H9 (cell line): Measurements from ENCODE around the gene LPAR1. TPM values are rescaled to one million over a fixed set of nuclear protein-coding genes. Genes with fewer than 3 reads are reported as not detected.

ENCODE experiments used
- DNase-seq: peaks from one replicate; pipeline ENCODE4 v3.0.0-alpha.2; 2017
- H2AFZ ChIP-seq: one replicate; pipeline ENCODE4 v1.6.1; 2013; ENCODE audit warnings: mild to moderate bottlenecking, low read length, control low read depth, moderate library complexity
- H2AK5ac ChIP-seq: 2 replicates; pipeline ENCODE4 v1.6.1; 2013; ENCODE audit warnings: low read length, control low read depth, mixed read lengths; ENCODE audit not compliant: insufficient read length
- H2BK120ac ChIP-seq: one replicate; pipeline ENCODE4 v1.6.1; 2013; ENCODE audit warnings: low read depth, mild to moderate bottlenecking, low read length, control low read depth, inconsistent platforms; ENCODE audit not compliant: poor library complexity, severe bottlenecking
- H2BK12ac ChIP-seq: 2 replicates; pipeline ENCODE4 v1.6.1; 2013; ENCODE audit warnings: low read length, control low read depth, mixed read lengths, low read depth; ENCODE audit not compliant: insufficient read length
- H2BK15ac ChIP-seq: 2 replicates; pipeline ENCODE4 v1.6.1; 2013; ENCODE audit warnings: low read depth, low read length, control low read depth
- H2BK20ac ChIP-seq: one replicate; pipeline ENCODE4 v1.6.1; 2013; ENCODE audit warnings: low read depth, mild to moderate bottlenecking, low read length, control low read depth, inconsistent platforms; ENCODE audit not compliant: poor library complexity, severe bottlenecking
- H2BK5ac ChIP-seq: 2 replicates; pipeline ENCODE4 v1.6.1; 2013; ENCODE audit warnings: low read length, control low read depth, mixed read lengths; ENCODE audit not compliant: insufficient read length
- H3K14ac ChIP-seq: 2 replicates; pipeline ENCODE4 v1.6.1; 2013; ENCODE audit warnings: low read length, control low read depth; ENCODE audit not compliant: insufficient read depth
- H3K18ac ChIP-seq: 2 replicates; pipeline ENCODE4 v1.6.1; 2013; ENCODE audit warnings: low read depth, mild to moderate bottlenecking, mixed read lengths, low read length, control low read depth; ENCODE audit not compliant: insufficient read length
- H3K23ac ChIP-seq: 2 replicates; pipeline ENCODE4 v1.6.1; 2013; ENCODE audit warnings: low read length, control low read depth, mixed read lengths, low read depth; ENCODE audit not compliant: insufficient read length
- H3K23me2 ChIP-seq: 2 replicates; pipeline ENCODE4 v1.6.1; 2013; ENCODE audit warnings: low read depth, mild to moderate bottlenecking, mixed read lengths, low read length, control low read depth; ENCODE audit not compliant: insufficient read length, poor library complexity, severe bottlenecking
- H3K27ac ChIP-seq: 2 replicates; pipeline ENCODE4 v1.5.1; 2013; ENCODE audit warnings: low read length, control low read depth, mixed read lengths, low read depth; ENCODE audit not compliant: insufficient read length
- H3K27me3 ChIP-seq: 2 replicates; pipeline ENCODE4 v1.6.1; 2013; ENCODE audit warnings: low read length, control low read depth, inconsistent platforms; ENCODE audit not compliant: insufficient read depth
- H3K4ac ChIP-seq: 2 replicates; pipeline ENCODE4 v1.6.1; 2013; ENCODE audit warnings: low read depth, mild to moderate bottlenecking, control low read depth, inconsistent platforms, low read length, moderate library complexity
- H3K4me1 ChIP-seq: 2 replicates; pipeline ENCODE4 v1.6.1; 2013; ENCODE audit warnings: low read length, control low read depth, inconsistent platforms; ENCODE audit not compliant: insufficient read depth
- H3K4me2 ChIP-seq: 2 replicates; pipeline ENCODE4 v1.6.1; 2013; ENCODE audit warnings: low read length, control low read depth, mixed read lengths; ENCODE audit not compliant: insufficient read length, insufficient read depth
- H3K56ac ChIP-seq: 2 replicates; pipeline ENCODE4 v1.6.1; 2013; ENCODE audit warnings: low read depth, mild to moderate bottlenecking, mixed read lengths, low read length, control low read depth; ENCODE audit not compliant: insufficient read length
- H3K79me1 ChIP-seq: 2 replicates; pipeline ENCODE4 v1.6.1; 2013; ENCODE audit warnings: low read depth, mild to moderate bottlenecking, moderate library complexity, low read length, control low read depth, inconsistent platforms; ENCODE audit not compliant: insufficient read depth, poor library complexity, severe bottlenecking
- H3K79me2 ChIP-seq: 2 replicates; pipeline ENCODE4 v1.6.1; 2013; ENCODE audit warnings: low read length, control low read depth, inconsistent platforms; ENCODE audit not compliant: insufficient read depth
- H3K9ac ChIP-seq: 2 replicates; pipeline ENCODE4 v1.6.1; 2013; ENCODE audit warnings: low read length, control low read depth, mixed read lengths; ENCODE audit not compliant: insufficient read length; ENCODE audit errors: extremely low read depth
- H3K9me3 ChIP-seq: one replicate; pipeline ENCODE4 v1.6.1; 2013; ENCODE audit warnings: low read depth, low read length, inconsistent platforms; ENCODE audit not compliant: control insufficient read depth
- H3T11ph ChIP-seq: one replicate; pipeline ENCODE4 v1.6.1; 2013; ENCODE audit warnings: mild to moderate bottlenecking, low read length, control low read depth, inconsistent platforms
- H4K20me1 ChIP-seq: one replicate; pipeline ENCODE4 v1.6.1; 2013; ENCODE audit not compliant: control insufficient read depth, insufficient read length, insufficient read depth
- H4K5ac ChIP-seq: 2 replicates; pipeline ENCODE4 v1.6.1; 2013; ENCODE audit warnings: low read depth, mild to moderate bottlenecking, mixed read lengths, low read length, control low read depth; ENCODE audit not compliant: insufficient read length
- H4K8ac ChIP-seq: replicated peaks from 2 replicates; pipeline ENCODE4 v1.6.1; 2013; ENCODE audit warnings: low read length, control low read depth, mixed read lengths, low read depth; ENCODE audit not compliant: insufficient read length
- H4K91ac ChIP-seq: 2 replicates; pipeline ENCODE4 v1.6.1; 2013; ENCODE audit warnings: low read depth, mild to moderate bottlenecking, moderate library complexity, mixed read lengths, low read length, control low read depth; ENCODE audit not compliant: insufficient read length
- H3K27ac Mint-ChIP-seq, 3 experiments: 2 replicates in 2 of 3; 3 replicates in 1 of 3; pipeline ENCODE4 v1.8.0; 2020 to 2021; ENCODE audit warnings: mixed read lengths in 3 of 3, mild to moderate bottlenecking in 1 of 3, moderate library complexity in 1 of 3
- H3K27me3 Mint-ChIP-seq: 2 replicates; pipeline ENCODE4 v1.8.0; 2021; ENCODE audit warnings: low read depth, mild to moderate bottlenecking, moderate library complexity, mixed read lengths
- H3K36me3 Mint-ChIP-seq, 3 experiments: 2 replicates in 2 of 3; 3 replicates in 1 of 3; pipeline ENCODE4 v1.8.0; 2020 to 2021; ENCODE audit warnings: low read depth in 3 of 3, mixed read lengths in 3 of 3; ENCODE audit not compliant: insufficient read depth in 1 of 3
- H3K4me1 Mint-ChIP-seq, 2 experiments: 2 replicates each; pipeline ENCODE4 v1.8.0; 2020; ENCODE audit warnings: mixed read lengths in 2 of 2
- H3K4me3 Mint-ChIP-seq, 2 experiments: 2 replicates in 1 of 2; 3 replicates in 1 of 2; pipeline ENCODE4 v1.8.0; 2020 to 2021; ENCODE audit warnings: mild to moderate bottlenecking in 2 of 2, mixed read lengths in 2 of 2, moderate library complexity in 1 of 2
- H3K9me3 Mint-ChIP-seq, 2 experiments: 2 replicates in 1 of 2; 3 replicates in 1 of 2; pipeline ENCODE4 v1.8.0; 2020; ENCODE audit warnings: mild to moderate bottlenecking in 2 of 2, mixed read lengths in 2 of 2, moderate library complexity in 1 of 2
- CTCF ChIP-seq: fragments of 200-600 bp; sonication (generic); conservative IDR thresholded peaks from 3 replicates; pipeline ENCODE4 v1.8.0; 2021; ENCODE audit warnings: antibody characterized with exemption, mild to moderate bottlenecking
- WGBS: extraction: QIAGEN DNeasy Blood & Tissue Kit; methylation state at CpG from one replicate; pipeline ENCODE4 v1.1.7; 2013; ENCODE audit warnings: missing lambda C conversion rate, low lambda C conversion rate, mixed read lengths; ENCODE audit not compliant: insufficient read length; ENCODE audit errors: extremely low coverage; 5-methylcytosine and 5-hydroxymethylcytosine counted together
- total RNA-seq: library from RNA; stranded (reverse); gene quantifications from 2 replicates; pipeline ENCODE4 v1.2.1, GENCODE V29; 2021

The LPAR1 gene
- total RNA-seq, 1 experiment from 2014 or later, result 1.3 TPM

- no peaks in the 10 kb centered on the region for H3K27me3 ChIP-seq
- no peak overlapping the region for H3K4ac ChIP-seq
- Mint-ChIP-seq H3K4me1 (peaks cover 12 to 14% of the 10 kb centered on the region in 2 experiments), H3K4me3 (no peak overlapping the region), H3K27me3 (no peaks in the 10 kb centered on the region), H3K27ac (peak overlapping the region in 2 of 3 experiments; percentile 45 to 74; a peak in 4 of 7 replicates), H3K9me3 (no peaks in the 10 kb centered on the region), H3K36me3 (no peaks in the 10 kb centered on the region)
- no peak overlapping the region for H2BK120ac ChIP-seq
- H3K79me1 ChIP-seq, result no peaks in the 10 kb centered on the region
- no peak overlapping the region for H2BK20ac ChIP-seq
- H3K18ac ChIP-seq, result no peak overlapping the region
- no peak overlapping the region for H3K4me2 ChIP-seq
- H2BK15ac ChIP-seq, result no peak overlapping the region
- H4K8ac ChIP-seq, result no peak overlapping the region
- no peak overlapping the region for H2AFZ ChIP-seq
- no peak for DNase-seq
- H3K79me2 ChIP-seq, result no peaks in the 10 kb centered on the region
- H3K9ac ChIP-seq, result no peak overlapping the region
- H3K9me3 ChIP-seq, result no peaks in the 10 kb centered on the region
- no peak overlapping the region for H4K91ac ChIP-seq
- H3T11ph ChIP-seq, result no peak overlapping the region
- H3K56ac ChIP-seq, result no peak overlapping the region
- no peak overlapping the region for H4K5ac ChIP-seq
- no peak overlapping the region for H3K23ac ChIP-seq
- H4K20me1 ChIP-seq, result no peaks in the 10 kb centered on the region
- WGBS, result no CpG with 5 or more reads among the region's 5 CpGs
- TF ChIP-seq CTCF, result no peak
- no peak overlapping the region for H2AK5ac ChIP-seq
- H3K23me2 ChIP-seq, result no peaks in the 10 kb centered on the region
- H2BK5ac ChIP-seq, result no peak overlapping the region
- H3K14ac ChIP-seq, result no peak overlapping the region
- H3K27ac ChIP-seq, result no peak overlapping the region
- no peak overlapping the region for H2BK12ac ChIP-seq
- H3K4me1 ChIP-seq, result no peaks in the 10 kb centered on the region
Observed at GRCh38 chr9:110971705-110972104, 66.6 kb downstream of the LPAR1 start.
